ENCODE measurements around the gene CPNE2.

Gene CPNE2

GRCh38 chr16:57144027-57144426 is 51.6 kb downstream of the CPNE2 start:
- DNase-seq (ENCODE audit: low spot score), result no peak

DNA sequence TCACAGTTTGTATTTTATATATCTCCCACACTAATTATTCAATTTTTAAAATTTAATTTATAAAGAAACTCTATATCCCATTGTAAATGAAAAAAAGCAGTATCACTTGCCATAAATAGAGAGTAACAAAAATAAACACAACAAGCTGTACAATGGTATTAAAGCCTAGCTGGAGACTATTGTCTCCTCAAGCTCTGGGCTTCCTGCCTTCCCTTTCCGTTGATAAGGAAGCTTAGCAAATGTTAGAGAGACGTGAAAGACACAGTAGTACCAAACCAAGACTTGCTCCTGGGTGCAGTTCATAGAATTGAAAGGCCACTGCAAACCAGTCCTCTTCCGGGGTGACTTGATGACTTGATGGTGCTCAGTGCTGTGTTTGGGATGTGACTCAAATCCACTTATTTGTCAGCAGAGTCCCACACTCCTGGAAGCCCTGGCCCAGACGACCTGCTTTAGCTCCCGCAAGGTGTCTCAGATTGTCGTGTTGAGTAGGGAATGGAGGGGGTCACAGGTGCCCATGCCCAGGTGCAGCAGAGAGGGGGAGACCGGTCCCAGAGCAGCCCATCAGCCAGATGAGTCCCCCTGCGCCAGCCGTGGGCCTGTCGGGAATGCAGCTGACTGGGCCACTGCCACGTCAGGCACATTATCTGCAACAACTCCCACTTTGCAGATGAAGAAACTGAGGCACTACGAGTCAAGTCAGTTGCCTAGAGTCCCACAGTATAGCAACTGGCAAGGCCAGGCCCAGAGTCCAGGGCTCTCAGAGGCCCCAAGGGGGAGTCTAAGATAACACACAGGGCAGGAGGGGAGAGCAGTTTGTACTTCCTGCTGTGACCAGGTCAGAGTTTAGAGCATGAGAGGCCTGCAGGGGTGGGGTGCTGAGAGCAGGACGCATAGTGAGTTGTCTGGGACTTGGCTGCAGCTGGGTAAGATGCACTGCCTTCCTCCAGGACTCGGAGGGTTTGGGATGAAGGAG is 53.0 kb downstream of the CPNE2 start:
- DNase-seq (ENCODE audit: low spot score), result peak; percentile 55

DNA sequence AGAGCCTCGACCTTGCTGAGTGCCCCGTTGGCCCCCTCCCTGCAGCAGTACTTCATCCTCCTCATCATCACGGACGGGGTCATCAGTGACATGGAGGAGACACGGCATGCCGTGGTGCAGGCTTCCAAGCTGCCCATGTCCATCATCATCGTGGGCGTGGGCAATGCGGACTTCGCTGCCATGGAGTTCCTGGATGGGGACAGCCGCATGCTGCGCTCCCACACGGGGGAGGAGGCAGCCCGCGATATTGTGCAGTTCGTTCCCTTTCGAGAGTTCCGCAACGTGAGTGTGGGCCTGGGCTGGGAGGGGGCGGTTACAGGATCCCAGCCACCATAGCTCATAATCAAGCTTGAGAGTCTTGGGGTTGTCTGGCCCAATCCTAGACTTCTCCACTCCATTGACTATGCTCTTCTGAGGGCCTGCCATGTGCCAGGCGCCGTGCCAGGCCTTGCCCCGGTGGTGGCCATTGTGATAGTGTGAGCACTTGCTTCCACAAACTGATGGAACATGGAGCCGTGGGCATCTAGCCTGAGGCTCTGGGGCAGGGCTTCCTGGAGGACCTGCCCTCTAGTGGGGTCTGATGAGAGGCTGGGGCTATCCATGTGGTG is 53.8 kb downstream of the CPNE2 start:
- DNase-seq (ENCODE audit: low spot score), result peak; percentile 53

- DNase-seq (ENCODE audit: low spot score), result peak; percentile 62
These were observed 54.4 kb downstream of the CPNE2 start for GRCh38 chr16:57146735-57147134.

GRCh38 chr16:57147381-57148221 is 55.2 kb downstream of the CPNE2 start:
- DNase-seq (ENCODE audit: low spot score), result peak; percentile 64

DNA sequence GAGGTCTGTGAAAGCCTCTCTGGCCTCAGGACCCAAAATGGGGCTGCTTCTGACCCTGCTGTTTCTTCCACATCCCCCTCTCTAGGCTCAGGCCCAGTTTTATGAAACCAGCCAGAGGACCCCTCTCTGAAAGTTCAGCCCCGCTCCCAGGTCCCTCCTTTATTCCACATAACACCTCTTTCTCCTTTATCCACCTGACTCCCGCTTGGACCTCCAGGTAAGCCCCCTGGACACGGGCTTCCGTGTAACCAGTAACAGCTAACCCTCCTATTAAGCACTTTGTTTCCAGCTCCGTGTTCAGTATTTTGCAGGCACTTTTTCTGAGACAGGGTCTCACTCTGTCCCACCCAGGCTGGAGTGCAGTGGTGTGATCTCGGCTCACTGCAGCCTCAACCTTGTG is 56.1 kb downstream of the CPNE2 start:
- DNase-seq (ENCODE audit: low spot score), result no peak

- no peak for DNase-seq (ENCODE audit: low spot score)
These were observed 57.0 kb downstream of the CPNE2 start for GRCh38 chr16:57149391-57149790.

DNA sequence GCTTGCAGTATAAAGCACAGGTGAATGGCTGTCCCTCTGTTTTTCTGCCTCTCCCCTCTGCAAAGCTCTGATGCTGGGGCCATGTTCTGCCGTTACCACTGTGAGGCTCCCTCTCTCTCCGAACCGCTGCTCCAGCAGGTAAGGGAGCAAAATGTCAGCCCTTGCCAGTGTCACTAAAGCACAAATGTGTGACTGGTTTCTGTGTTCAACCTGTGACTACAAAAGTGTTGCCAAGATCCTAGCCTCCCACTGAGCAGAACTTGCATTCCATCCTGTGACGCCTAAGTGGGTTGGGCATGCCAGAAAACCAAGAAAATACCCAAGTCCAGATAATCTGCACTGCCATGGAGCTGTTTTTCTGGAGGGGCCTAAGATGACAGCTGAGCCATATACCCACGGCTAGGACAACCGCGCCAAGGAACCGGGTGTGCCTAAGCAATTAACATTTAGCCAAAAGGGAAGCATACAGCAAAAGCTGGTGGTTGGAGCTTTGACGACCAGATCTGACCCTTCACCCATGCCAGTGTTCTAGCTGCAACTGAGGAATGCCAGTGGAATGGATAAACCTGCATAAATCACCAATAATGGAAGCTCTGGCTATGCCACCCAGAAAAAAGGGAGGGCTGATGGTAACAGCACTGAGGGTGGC is 58.4 kb downstream of the CPNE2 start:
- no peak for DNase-seq (ENCODE audit: low spot score)

GRCh38 chr16:57151369-57151768 is 59.0 kb downstream of the CPNE2 start:
- DNase-seq (ENCODE audit: low spot score), result no peak

GRCh38 chr16:57152096-57153093 is 60.0 kb downstream of the CPNE2 start:
- no peak for DNase-seq (ENCODE audit: low spot score)

GRCh38 chr16:57153841-57154240 is 61.5 kb downstream of the CPNE2 start:
- no peak for DNase-seq (ENCODE audit: low spot score)

GRCh38 chr16:57155702-57156350 is 63.4 kb downstream of the CPNE2 start:
- no peak for DNase-seq (ENCODE audit: low spot score)

GRCh38 chr16:57156351-57156703 is 63.9 kb downstream of the CPNE2 start:
- DNase-seq (ENCODE audit: low spot score), result no peak

DNA sequence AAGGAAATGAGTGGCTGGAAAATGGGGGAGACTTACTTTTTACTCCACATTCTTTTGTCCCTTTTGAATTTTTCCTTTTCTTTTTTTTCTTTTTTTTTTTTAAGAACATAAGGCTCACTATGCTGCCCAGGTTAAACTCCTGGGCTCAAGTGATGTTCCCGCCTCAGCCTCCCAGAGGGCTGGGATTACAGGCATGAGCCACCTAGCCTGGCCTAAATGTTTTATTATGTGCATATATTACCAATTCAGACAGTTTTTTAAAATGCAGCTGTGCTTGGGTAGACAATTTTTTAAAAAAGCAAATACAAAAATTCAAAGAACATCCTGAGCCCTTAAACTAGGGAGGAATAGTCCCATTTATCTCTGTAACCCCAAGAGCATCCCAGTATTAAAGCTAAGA is 65.2 kb downstream of the CPNE2 start:
- no peak for DNase-seq (ENCODE audit: low spot score)

- no peak for DNase-seq (ENCODE audit: low spot score)
These were observed 67.1 kb downstream of the CPNE2 start for GRCh38 chr16:57159447-57159846.

- DNase-seq (ENCODE audit: low spot score), result no peak
These were observed 71.5 kb downstream of the CPNE2 start for GRCh38 chr16:57163842-57164241.

GRCh38 chr16:57165483-57165882 is 73.1 kb downstream of the CPNE2 start:
- no peak for DNase-seq (ENCODE audit: low spot score)

GRCh38 chr16:57165938-57166337 is 73.6 kb downstream of the CPNE2 start:
- DNase-seq (ENCODE audit: low spot score), result no peak

GRCh38 chr16:57166451-57166850 is 74.1 kb downstream of the CPNE2 start:
- no peak for DNase-seq (ENCODE audit: low spot score)

DNA sequence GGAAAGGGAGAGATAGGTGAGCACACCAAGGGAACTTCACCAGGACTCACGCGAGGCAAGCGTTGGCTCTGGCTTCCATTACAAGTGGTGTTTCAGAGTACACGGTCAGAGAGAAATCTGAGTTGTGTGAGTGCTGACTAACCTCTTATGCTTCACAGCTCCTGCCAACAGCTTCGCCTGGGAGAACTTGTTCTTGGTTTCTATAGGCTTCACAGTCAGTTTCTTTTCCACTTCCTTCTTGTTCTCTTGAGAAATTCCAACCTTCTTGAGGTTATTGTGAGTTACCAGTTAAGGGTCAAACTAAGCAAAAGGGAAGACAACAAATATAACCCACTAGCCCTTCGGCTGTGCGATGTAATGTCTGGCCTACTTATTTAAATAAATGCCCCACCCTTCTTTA is 74.6 kb downstream of the CPNE2 start:
- no peak for DNase-seq (ENCODE audit: low spot score)
